ENCODE data around the gene NCOR2. TPM values are rescaled to one million over a fixed set of nuclear protein-coding genes. Genes with fewer than 3 reads are reported as not detected.

Gene NCOR2
- total and polyA plus RNA-seq, 8 donors: 27.2 to 292 (median 83.5) TPM

GRCh38 chr12:124564232-124564958, 3.0 kb downstream of the NCOR2 start:
- TF ChIP-seq POLR2AphosphoS5 (IDR thresholded peaks at IDR 0.05) (no peak), EP300 (IDR thresholded peaks at IDR 0.05) (no peak), POLR2A (IDR thresholded peaks at IDR 0.05) (no peak)
- TF ChIP-seq, protein P1, sequence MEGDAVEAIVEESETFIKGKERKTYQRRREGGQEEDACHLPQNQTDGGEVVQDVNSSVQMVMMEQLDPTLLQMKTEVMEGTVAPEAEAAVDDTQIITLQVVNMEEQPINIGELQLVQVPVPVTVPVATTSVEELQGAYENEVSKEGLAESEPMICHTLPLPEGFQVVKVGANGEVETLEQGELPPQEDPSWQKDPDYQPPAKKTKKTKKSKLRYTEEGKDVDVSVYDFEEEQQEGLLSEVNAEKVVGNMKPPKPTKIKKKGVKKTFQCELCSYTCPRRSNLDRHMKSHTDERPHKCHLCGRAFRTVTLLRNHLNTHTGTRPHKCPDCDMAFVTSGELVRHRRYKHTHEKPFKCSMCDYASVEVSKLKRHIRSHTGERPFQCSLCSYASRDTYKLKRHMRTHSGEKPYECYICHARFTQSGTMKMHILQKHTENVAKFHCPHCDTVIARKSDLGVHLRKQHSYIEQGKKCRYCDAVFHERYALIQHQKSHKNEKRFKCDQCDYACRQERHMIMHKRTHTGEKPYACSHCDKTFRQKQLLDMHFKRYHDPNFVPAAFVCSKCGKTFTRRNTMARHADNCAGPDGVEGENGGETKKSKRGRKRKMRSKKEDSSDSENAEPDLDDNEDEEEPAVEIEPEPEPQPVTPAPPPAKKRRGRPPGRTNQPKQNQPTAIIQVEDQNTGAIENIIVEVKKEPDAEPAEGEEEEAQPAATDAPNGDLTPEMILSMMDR (IDR thresholded peaks at IDR 0.05): no peak
- peak overlapping the region in 3 of 4 donors; percentile 84 to 97 (median 92) for H3K4me3 ChIP-seq
- no peaks in the 10 kb centered on the region for H3K9me3 ChIP-seq
- H3K36me3 ChIP-seq: peaks cover 0 to 3% (median 0%) of the 10 kb centered on the region in 4 donors
- 25 to 37% (median 32%) methylated on average over 15 to 19 of the region's 19 CpGs for WGBS, 5 donors
- H3K27me3 ChIP-seq: no peaks in the 10 kb centered on the region
- intact Hi-C loops (cut with DNase I; ENCODE audit: low total_unique reads): loop anchor here (10.0 kb wide), 1 partner anchor 60 kb away; no protein-coding TSS in a partner anchor
- H3K4me1 ChIP-seq: peaks cover 54 to 84% (median 67%) of the 10 kb centered on the region in 4 donors
- H3K27ac ChIP-seq: peak overlapping the region in 4 of 5 donors; percentile 15 to 99 (median 69)
- no peak for DNase-seq

- TF ChIP-seq, protein P1 (IDR thresholded peaks at IDR 0.05): no peak
- TF ChIP-seq EP300 (IDR thresholded peaks at IDR 0.05): no peak
- TF ChIP-seq POLR2A (IDR thresholded peaks at IDR 0.05): no peak
- no peak for TF ChIP-seq POLR2AphosphoS5 (IDR thresholded peaks at IDR 0.05)
- Histone ChIP-seq H3K27ac (peak overlapping the region in 4 of 5 donors; percentile 15 to 99 (median 69)), H3K27me3 (no peaks in the 10 kb centered on the region), H3K4me3 (no peak overlapping the region), H3K9me3 (no peaks in the 10 kb centered on the region), H3K4me1 (peaks cover 48 to 79% (median 64%) of the 10 kb centered on the region in 4 donors), H3K36me3 (peaks cover 0 to 3% (median 0%) of the 10 kb centered on the region in 4 donors)
- no peak for DNase-seq
- intact Hi-C loops (cut with DNase I; ENCODE audit: low total_unique reads): loop anchor here (10.0 kb wide), 1 partner anchor 59 kb away; no protein-coding TSS in a partner anchor
- 61 to 80% (median 71%) methylated on average over 10 of the region's 10 CpGs for WGBS, 5 donors
These were observed 3.6 kb downstream of the NCOR2 start for GRCh38 chr12:124563809-124564208.

DNA sequence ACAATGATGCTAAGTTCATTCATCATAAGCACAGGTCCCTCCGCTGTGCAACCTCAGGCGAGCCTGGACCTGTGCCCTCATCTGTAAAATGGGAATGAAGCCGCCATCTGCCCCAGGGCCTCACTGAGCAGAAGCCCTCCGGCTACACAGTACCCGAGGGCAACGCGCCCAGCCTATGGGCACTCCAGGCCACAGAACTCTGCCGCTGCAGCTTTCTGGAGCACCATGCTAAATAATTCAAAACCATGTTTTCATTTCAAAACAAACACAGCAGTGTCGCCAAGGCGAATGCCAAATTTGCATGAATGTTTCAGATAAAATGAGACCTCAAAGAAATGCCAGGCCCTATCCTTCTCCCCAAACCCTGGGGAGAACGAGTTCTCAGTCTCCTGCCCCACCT, 4.0 kb downstream of the NCOR2 start:
- Histone ChIP-seq H3K36me3 (peaks cover 0 to 3% (median 0%) of the 10 kb centered on the region in 4 donors), H3K4me1 (peaks cover 44 to 79% (median 61%) of the 10 kb centered on the region in 4 donors), H3K27me3 (no peaks in the 10 kb centered on the region), H3K27ac (peak overlapping the region in 3 of 5 donors; percentile 20 to 99 (median 40)), H3K4me3 (no peak overlapping the region), H3K9me3 (no peaks in the 10 kb centered on the region)
- intact Hi-C loops (cut with DNase I; ENCODE audit: low total_unique reads): loop anchor here (10.0 kb wide), 1 partner anchor 59 kb away; no protein-coding TSS in a partner anchor
- TF ChIP-seq POLR2AphosphoS5 (IDR thresholded peaks at IDR 0.05) (no peak), EP300 (IDR thresholded peaks at IDR 0.05) (no peak), POLR2A (IDR thresholded peaks at IDR 0.05) (no peak)
- TF ChIP-seq, protein P1 (IDR thresholded peaks at IDR 0.05): no peak
- no peak for DNase-seq
- WGBS, 5 donors: 47 to 67% (median 58%) methylated on average over 11 of the region's 11 CpGs

DNA sequence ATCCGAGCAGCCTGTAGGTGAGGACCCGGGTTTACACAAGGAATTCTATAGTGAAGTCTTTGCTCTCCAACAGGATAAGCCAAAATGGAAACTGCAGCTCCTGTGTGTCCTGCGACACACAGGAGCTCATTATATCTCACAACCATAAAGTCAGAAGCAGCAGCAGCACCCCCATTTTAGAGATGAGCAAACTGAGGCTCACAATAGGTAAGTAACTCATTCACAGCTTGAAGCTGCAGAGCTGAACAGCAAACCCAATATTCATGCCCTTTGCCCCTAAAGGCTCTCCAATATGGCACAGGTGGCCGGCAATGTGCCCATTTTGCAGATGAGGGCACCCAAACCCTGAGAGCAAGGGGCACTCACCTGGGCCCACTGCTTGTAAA, 4.6 kb downstream of the NCOR2 start:
- Histone ChIP-seq H3K27me3 (no peaks in the 10 kb centered on the region), H3K4me3 (no peak overlapping the region), H3K4me1 (peaks cover 41 to 79% (median 59%) of the 10 kb centered on the region in 4 donors), H3K9me3 (no peaks in the 10 kb centered on the region), H3K27ac (peak overlapping the region in 2 of 5 donors; percentile 20 to 47), H3K36me3 (peaks cover 0 to 3% (median 0%) of the 10 kb centered on the region in 4 donors)
- intact Hi-C loops (cut with DNase I; ENCODE audit: low total_unique reads): loop anchor here (10.0 kb wide), 1 partner anchor 58 kb away; no protein-coding TSS in a partner anchor
- no peak for DNase-seq
- TF ChIP-seq POLR2A (IDR thresholded peaks at IDR 0.05) (no peak), EP300 (IDR thresholded peaks at IDR 0.05) (no peak), POLR2AphosphoS5 (IDR thresholded peaks at IDR 0.05) (no peak)
- TF ChIP-seq, protein P1 (IDR thresholded peaks at IDR 0.05): no peak
- WGBS, 5 donors: 63 to 86% (median 81%) methylated on average over 4 of the region's 4 CpGs
